ENCODE data around the gene CCDC61.
A peak's percentile ranks its signal among the peaks of the same experiment; 100 is the strongest.

CCDC61 gene

DNA sequence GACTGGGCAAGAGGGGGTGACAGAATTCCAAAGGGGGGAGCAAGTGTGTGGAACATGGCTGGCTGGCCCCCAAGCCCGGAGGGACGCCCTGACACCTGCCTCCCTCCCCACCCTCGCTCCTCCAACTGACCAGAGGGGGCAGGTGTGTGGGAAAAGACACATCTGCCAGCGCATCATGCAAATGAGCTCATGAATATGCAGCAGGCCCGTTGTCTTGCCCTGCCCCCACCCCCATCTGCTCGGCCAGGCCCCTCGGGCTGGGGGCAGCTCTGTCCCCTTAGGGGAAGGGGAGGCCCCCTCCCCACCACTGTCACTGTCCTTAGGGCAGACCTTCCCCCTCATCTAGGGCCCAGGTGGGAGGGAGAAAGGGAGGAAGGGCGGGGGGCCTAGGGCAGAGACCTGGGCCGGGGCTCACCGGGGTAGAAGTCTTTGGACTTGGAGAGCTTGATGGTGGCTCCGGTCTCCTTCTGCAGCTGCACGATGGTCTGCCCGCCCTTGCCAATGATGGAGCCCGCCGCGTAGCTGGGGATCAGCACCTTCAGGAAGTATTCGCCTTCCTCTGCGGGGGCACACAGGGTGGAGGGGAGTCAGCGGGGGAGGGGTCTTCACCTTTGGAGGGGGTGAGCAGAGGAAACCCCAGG is 34.6 kb upstream of the CCDC61 start:
- Histone ChIP-seq H3K4me3 (ENCODE audit: low read length) (no peak overlapping the region), H3K27me3 (ENCODE audit: insufficient read depth, low read length, poor library complexity) (no peaks in the 10 kb centered on the region), H3K4ac (ENCODE audit: low read depth, low read length) (no peak overlapping the region), H2AK5ac (ENCODE audit: low read length) (no peak overlapping the region), H4K5ac (ENCODE audit: low read length) (no peak overlapping the region), H3K23ac (ENCODE audit: low read length) (no peak overlapping the region), H3K4me1 (ENCODE audit: control insufficient read depth, low read depth, low read length) (no peaks in the 10 kb centered on the region), H3K36me3 (ENCODE audit: control insufficient read depth, insufficient read depth, low read length) (no peaks in the 10 kb centered on the region), H2BK5ac (ENCODE audit: low read length) (no peak overlapping the region), H3K27ac (ENCODE audit: low read depth, low read length) (no peak overlapping the region), H3K56ac (ENCODE audit: low read length) (no peak overlapping the region), H3K18ac (ENCODE audit: low read length) (no peak overlapping the region), H2BK15ac (replicated peaks; ENCODE audit: low read depth) (no peak overlapping the region), H3K79me2 (ENCODE audit: control insufficient read depth, insufficient read depth, low read length) (no peaks in the 10 kb centered on the region), H2BK120ac (ENCODE audit: low read depth, low read length) (no peak overlapping the region), H3K9ac (ENCODE audit: low read length) (no peak overlapping the region), H3K79me1 (ENCODE audit: low read length) (no peaks in the 10 kb centered on the region), H3K4me2 (ENCODE audit: low read length) (peak overlapping the region; percentile 52), H4K8ac (ENCODE audit: low read depth, low read length) (no peak overlapping the region)
- DNase-seq, result peak; percentile 78
- no CpG with 5 or more reads among the region's 19 CpGs for WGBS (ENCODE audit: extremely low coverage, insufficient coverage, low lambda C conversion rate)

DNA sequence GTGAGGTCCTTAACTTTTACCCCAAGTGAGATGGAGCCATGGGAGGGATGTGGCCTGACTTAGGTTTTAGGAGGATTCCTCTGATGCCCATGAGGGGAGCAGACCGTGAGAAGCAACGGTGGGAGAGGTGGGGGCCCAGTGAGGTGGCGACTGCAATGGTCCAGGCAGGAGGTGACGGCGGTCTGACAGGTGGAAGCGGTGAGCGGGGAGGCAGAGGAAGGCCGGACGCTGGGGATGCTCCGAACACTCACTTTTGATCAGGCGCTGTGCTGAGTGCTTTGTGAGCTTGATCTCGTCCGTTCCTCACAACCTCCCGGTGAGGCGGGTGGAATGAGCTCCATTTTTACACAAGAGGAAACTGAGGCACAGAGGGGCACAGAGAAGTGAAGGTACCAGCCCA is 33.2 kb upstream of the CCDC61 start:
- H3K4me1 ChIP-seq (ENCODE audit: control insufficient read depth, low read depth, low read length), result no peaks in the 10 kb centered on the region
- WGBS (ENCODE audit: extremely low coverage, insufficient coverage, low lambda C conversion rate), result no CpG with 5 or more reads among the region's 15 CpGs
- no peak overlapping the region for H4K8ac ChIP-seq (ENCODE audit: low read depth, low read length)
- H3K4me2 ChIP-seq (ENCODE audit: low read length), result no peak overlapping the region
- H3K4ac ChIP-seq (ENCODE audit: low read depth, low read length), result no peak overlapping the region
- H3K79me1 ChIP-seq (ENCODE audit: low read length), result no peaks in the 10 kb centered on the region
- no peak overlapping the region for H3K56ac ChIP-seq (ENCODE audit: low read length)
- H2BK15ac ChIP-seq (replicated peaks; ENCODE audit: low read depth), result no peak overlapping the region
- no peak overlapping the region for H3K9ac ChIP-seq (ENCODE audit: low read length)
- no peak overlapping the region for H3K27ac ChIP-seq (ENCODE audit: low read depth, low read length)
- no peak overlapping the region for H3K23ac ChIP-seq (ENCODE audit: low read length)
- H2BK120ac ChIP-seq (ENCODE audit: low read depth, low read length), result no peak overlapping the region
- no peaks in the 10 kb centered on the region for H3K36me3 ChIP-seq (ENCODE audit: control insufficient read depth, insufficient read depth, low read length)
- H3K27me3 ChIP-seq (ENCODE audit: insufficient read depth, low read length, poor library complexity), result no peaks in the 10 kb centered on the region
- no peak overlapping the region for H2BK5ac ChIP-seq (ENCODE audit: low read length)
- H3K79me2 ChIP-seq (ENCODE audit: control insufficient read depth, insufficient read depth, low read length), result no peaks in the 10 kb centered on the region
- no peak overlapping the region for H2AK5ac ChIP-seq (ENCODE audit: low read length)
- H3K18ac ChIP-seq (ENCODE audit: low read length), result no peak overlapping the region
- H3K4me3 ChIP-seq (ENCODE audit: low read length), result no peak overlapping the region
- DNase-seq, result no peak
- H4K5ac ChIP-seq (ENCODE audit: low read length), result no peak overlapping the region

DNA sequence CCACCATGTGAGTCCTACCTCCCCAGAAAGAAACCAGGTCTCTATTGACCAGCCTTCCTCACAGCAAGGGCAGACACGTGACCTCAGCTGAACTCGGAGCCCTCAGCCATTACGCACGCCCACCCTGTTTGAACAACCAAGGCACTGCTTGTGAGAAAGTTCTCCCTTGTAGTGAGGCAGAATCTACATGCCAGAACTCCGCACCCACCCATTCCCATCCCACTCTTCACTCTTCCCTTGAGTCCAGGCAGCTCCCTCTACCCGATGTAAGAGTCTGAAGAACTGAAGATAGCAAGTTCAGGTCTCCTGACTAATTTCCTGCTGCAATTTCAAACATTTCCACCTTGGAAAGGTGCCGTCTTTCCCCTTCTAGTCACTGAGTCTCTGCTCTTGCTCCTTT is 28.0 kb upstream of the CCDC61 start:
- Histone ChIP-seq H2BK120ac (ENCODE audit: low read depth, low read length) (no peak overlapping the region), H3K4me1 (ENCODE audit: control insufficient read depth, low read depth, low read length) (no peaks in the 10 kb centered on the region), H3K23ac (ENCODE audit: low read length) (no peak overlapping the region), H3K4ac (ENCODE audit: low read depth, low read length) (no peak overlapping the region), H3K79me1 (ENCODE audit: low read length) (no peaks in the 10 kb centered on the region), H2AK5ac (ENCODE audit: low read length) (no peak overlapping the region), H4K8ac (ENCODE audit: low read depth, low read length) (no peak overlapping the region), H3K27ac (ENCODE audit: low read depth, low read length) (no peak overlapping the region), H3K4me2 (ENCODE audit: low read length) (no peak overlapping the region), H3K36me3 (ENCODE audit: control insufficient read depth, insufficient read depth, low read length) (no peaks in the 10 kb centered on the region), H3K79me2 (ENCODE audit: control insufficient read depth, insufficient read depth, low read length) (no peaks in the 10 kb centered on the region), H3K56ac (ENCODE audit: low read length) (no peak overlapping the region), H2BK5ac (ENCODE audit: low read length) (no peak overlapping the region), H3K4me3 (ENCODE audit: low read length) (no peak overlapping the region), H4K5ac (ENCODE audit: low read length) (no peak overlapping the region), H3K9ac (ENCODE audit: low read length) (no peak overlapping the region), H2BK15ac (replicated peaks; ENCODE audit: low read depth) (no peak overlapping the region), H3K18ac (ENCODE audit: low read length) (no peak overlapping the region), H3K27me3 (ENCODE audit: insufficient read depth, low read length, poor library complexity) (no peaks in the 10 kb centered on the region)
- WGBS (ENCODE audit: extremely low coverage, insufficient coverage, low lambda C conversion rate), result no CpG with 5 or more reads among the region's 7 CpGs
- DNase-seq, result no peak

DNA sequence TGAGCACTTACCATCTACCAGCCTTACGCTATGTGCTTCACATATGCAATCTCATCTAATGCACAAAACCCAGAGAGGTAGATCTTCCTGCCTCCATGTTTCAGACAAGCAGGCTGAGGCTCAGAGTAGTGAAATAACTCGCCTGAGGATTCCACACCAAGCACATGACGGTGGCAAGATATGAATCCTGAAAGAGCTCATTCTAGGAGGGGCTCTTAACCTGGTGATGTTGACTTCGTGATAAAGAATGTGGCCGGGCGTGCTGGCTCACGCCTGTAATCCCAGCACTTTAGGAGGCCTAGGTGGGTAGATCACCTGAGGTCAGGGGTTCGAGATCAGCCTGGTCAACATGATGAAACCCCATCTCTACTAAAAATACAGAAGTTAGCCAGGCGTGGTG is 26.6 kb upstream of the CCDC61 start:
- Histone ChIP-seq H3K4me1 (ENCODE audit: control insufficient read depth, low read depth, low read length) (no peaks in the 10 kb centered on the region), H3K4me3 (ENCODE audit: low read length) (no peak overlapping the region), H3K56ac (ENCODE audit: low read length) (no peak overlapping the region), H2AK5ac (ENCODE audit: low read length) (no peak overlapping the region), H2BK15ac (replicated peaks; ENCODE audit: low read depth) (no peak overlapping the region), H4K8ac (ENCODE audit: low read depth, low read length) (no peak overlapping the region), H3K27me3 (ENCODE audit: insufficient read depth, low read length, poor library complexity) (no peaks in the 10 kb centered on the region), H3K36me3 (ENCODE audit: control insufficient read depth, insufficient read depth, low read length) (no peaks in the 10 kb centered on the region), H3K79me1 (ENCODE audit: low read length) (no peaks in the 10 kb centered on the region), H3K18ac (ENCODE audit: low read length) (no peak overlapping the region), H4K5ac (ENCODE audit: low read length) (no peak overlapping the region), H3K9ac (ENCODE audit: low read length) (no peak overlapping the region), H3K4ac (ENCODE audit: low read depth, low read length) (no peak overlapping the region), H3K27ac (ENCODE audit: low read depth, low read length) (no peak overlapping the region), H2BK120ac (ENCODE audit: low read depth, low read length) (no peak overlapping the region), H3K23ac (ENCODE audit: low read length) (no peak overlapping the region), H3K79me2 (ENCODE audit: control insufficient read depth, insufficient read depth, low read length) (no peaks in the 10 kb centered on the region), H2BK5ac (ENCODE audit: low read length) (no peak overlapping the region), H3K4me2 (ENCODE audit: low read length) (no peak overlapping the region)
- no peak for DNase-seq
- no CpG with 5 or more reads among the region's 9 CpGs for WGBS (ENCODE audit: extremely low coverage, insufficient coverage, low lambda C conversion rate)

DNA sequence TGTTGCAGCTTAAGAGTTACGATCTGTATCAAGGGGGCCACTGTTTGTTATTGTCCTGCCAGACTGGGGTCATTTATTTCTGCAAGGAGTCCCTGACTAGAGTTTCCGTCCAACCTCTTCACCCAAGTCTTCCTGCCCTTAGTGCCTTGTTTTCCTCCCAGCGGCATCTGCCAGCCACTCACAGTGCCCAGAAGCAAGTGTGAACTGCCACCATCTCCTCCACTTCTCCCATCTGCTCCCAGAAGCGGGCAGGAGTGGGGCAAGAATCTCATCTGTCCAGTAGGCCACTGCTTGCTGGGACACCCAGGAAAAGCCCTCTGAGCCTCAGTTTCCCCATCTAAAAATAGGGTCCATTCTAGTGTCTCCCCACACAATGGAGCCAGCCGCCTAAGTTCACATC is 25.6 kb upstream of the CCDC61 start:
- H3K4me1 ChIP-seq (ENCODE audit: control insufficient read depth, low read depth, low read length), result no peaks in the 10 kb centered on the region
- H2BK5ac ChIP-seq (ENCODE audit: low read length), result no peak overlapping the region
- no peak overlapping the region for H3K4me2 ChIP-seq (ENCODE audit: low read length)
- no peak for DNase-seq
- H3K18ac ChIP-seq (ENCODE audit: low read length), result no peak overlapping the region
- H3K79me1 ChIP-seq (ENCODE audit: low read length), result no peaks in the 10 kb centered on the region
- no peak overlapping the region for H3K9ac ChIP-seq (ENCODE audit: low read length)
- H3K56ac ChIP-seq (ENCODE audit: low read length), result no peak overlapping the region
- no CpG with 5 or more reads among the region's 5 CpGs for WGBS (ENCODE audit: extremely low coverage, insufficient coverage, low lambda C conversion rate)
- no peaks in the 10 kb centered on the region for H3K27me3 ChIP-seq (ENCODE audit: insufficient read depth, low read length, poor library complexity)
- H3K23ac ChIP-seq (ENCODE audit: low read length), result no peak overlapping the region
- no peak overlapping the region for H2BK120ac ChIP-seq (ENCODE audit: low read depth, low read length)
- no peak overlapping the region for H4K5ac ChIP-seq (ENCODE audit: low read length)
- no peak overlapping the region for H3K27ac ChIP-seq (ENCODE audit: low read depth, low read length)
- H3K4me3 ChIP-seq (ENCODE audit: low read length), result no peak overlapping the region
- no peaks in the 10 kb centered on the region for H3K36me3 ChIP-seq (ENCODE audit: control insufficient read depth, insufficient read depth, low read length)
- no peak overlapping the region for H2AK5ac ChIP-seq (ENCODE audit: low read length)
- H3K79me2 ChIP-seq (ENCODE audit: control insufficient read depth, insufficient read depth, low read length), result no peaks in the 10 kb centered on the region
- H3K4ac ChIP-seq (ENCODE audit: low read depth, low read length), result no peak overlapping the region
- no peak overlapping the region for H4K8ac ChIP-seq (ENCODE audit: low read depth, low read length)
- H2BK15ac ChIP-seq (replicated peaks; ENCODE audit: low read depth), result no peak overlapping the region

DNA sequence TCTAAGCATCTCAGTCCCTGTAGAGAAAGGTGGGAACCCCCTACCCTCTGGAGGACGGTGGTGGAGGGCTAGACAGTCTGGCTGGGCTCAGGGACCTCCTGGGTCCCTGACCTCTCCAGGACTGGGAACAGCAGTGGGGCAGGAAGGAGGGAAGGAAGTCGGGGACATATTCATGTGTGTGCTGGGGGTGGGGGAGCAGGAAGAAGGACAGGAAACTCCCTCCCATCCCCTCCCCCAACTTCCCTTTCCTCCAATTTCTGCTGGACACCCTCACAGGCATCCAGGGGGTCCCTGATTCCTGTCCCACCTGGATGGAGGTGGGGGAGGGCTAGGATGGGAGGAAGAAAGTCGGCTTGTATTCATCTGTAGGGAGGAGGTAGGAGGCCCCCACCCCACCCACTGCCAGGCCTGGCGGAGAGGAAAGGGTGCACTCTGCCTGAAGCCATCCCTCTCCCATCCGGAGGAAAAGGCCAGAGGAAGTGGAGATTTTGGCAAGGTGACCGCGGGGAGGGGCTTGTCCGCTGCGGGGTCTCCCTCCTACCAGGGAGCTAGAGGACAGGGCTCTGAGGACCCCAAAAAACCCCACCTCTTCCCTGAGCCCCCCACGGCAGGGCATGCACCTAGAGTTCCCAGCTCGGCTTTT is 23.9 kb upstream of the CCDC61 start:
- Histone ChIP-seq H3K9ac (ENCODE audit: low read length) (no peak overlapping the region), H4K8ac (ENCODE audit: low read depth, low read length) (no peak overlapping the region), H2AK5ac (ENCODE audit: low read length) (no peak overlapping the region), H3K4me2 (ENCODE audit: low read length) (no peak overlapping the region), H3K18ac (ENCODE audit: low read length) (no peak overlapping the region), H3K4me1 (ENCODE audit: control insufficient read depth, low read depth, low read length) (no peaks in the 10 kb centered on the region), H3K79me1 (ENCODE audit: low read length) (no peaks in the 10 kb centered on the region), H4K5ac (ENCODE audit: low read length) (no peak overlapping the region), H3K79me2 (ENCODE audit: control insufficient read depth, insufficient read depth, low read length) (no peaks in the 10 kb centered on the region), H3K27ac (ENCODE audit: low read depth, low read length) (no peak overlapping the region), H3K56ac (ENCODE audit: low read length) (no peak overlapping the region), H3K4ac (ENCODE audit: low read depth, low read length) (no peak overlapping the region), H2BK5ac (ENCODE audit: low read length) (no peak overlapping the region), H2BK120ac (ENCODE audit: low read depth, low read length) (no peak overlapping the region), H2BK15ac (replicated peaks; ENCODE audit: low read depth) (no peak overlapping the region), H3K4me3 (ENCODE audit: low read length) (no peak overlapping the region), H3K23ac (ENCODE audit: low read length) (no peak overlapping the region), H3K27me3 (ENCODE audit: insufficient read depth, low read length, poor library complexity) (no peaks in the 10 kb centered on the region), H3K36me3 (ENCODE audit: control insufficient read depth, insufficient read depth, low read length) (no peaks in the 10 kb centered on the region)
- no CpG with 5 or more reads among the region's 11 CpGs for WGBS (ENCODE audit: extremely low coverage, insufficient coverage, low lambda C conversion rate)
- no peak for DNase-seq
